Measurements from ENCODE around the gene PDZD4.

DNA sequence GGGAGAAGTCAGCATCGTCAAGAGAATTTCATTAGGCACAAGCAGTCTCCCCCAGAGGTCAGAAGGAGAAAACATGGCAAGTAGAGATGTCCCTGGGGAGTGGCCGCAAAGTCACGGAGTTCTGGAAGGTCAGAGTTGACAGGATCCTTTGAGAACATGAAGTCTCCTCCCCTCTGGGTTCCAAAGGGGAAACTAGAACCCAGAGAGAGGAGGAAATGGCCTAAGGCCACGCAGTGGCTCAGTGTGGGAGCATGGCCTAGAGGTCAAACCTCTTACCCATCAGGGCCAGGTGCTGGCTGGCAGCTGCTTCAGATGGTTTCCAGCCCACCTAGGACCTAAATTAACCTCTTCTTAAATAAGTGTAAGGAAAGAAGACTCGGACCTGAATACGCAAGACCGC, 37.1 kb downstream of the PDZD4 start:
- TF ChIP-seq, protein P1, sequence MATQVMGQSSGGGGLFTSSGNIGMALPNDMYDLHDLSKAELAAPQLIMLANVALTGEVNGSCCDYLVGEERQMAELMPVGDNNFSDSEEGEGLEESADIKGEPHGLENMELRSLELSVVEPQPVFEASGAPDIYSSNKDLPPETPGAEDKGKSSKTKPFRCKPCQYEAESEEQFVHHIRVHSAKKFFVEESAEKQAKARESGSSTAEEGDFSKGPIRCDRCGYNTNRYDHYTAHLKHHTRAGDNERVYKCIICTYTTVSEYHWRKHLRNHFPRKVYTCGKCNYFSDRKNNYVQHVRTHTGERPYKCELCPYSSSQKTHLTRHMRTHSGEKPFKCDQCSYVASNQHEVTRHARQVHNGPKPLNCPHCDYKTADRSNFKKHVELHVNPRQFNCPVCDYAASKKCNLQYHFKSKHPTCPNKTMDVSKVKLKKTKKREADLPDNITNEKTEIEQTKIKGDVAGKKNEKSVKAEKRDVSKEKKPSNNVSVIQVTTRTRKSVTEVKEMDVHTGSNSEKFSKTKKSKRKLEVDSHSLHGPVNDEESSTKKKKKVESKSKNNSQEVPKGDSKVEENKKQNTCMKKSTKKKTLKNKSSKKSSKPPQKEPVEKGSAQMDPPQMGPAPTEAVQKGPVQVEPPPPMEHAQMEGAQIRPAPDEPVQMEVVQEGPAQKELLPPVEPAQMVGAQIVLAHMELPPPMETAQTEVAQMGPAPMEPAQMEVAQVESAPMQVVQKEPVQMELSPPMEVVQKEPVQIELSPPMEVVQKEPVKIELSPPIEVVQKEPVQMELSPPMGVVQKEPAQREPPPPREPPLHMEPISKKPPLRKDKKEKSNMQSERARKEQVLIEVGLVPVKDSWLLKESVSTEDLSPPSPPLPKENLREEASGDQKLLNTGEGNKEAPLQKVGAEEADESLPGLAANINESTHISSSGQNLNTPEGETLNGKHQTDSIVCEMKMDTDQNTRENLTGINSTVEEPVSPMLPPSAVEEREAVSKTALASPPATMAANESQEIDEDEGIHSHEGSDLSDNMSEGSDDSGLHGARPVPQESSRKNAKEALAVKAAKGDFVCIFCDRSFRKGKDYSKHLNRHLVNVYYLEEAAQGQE (IDR thresholded peaks at IDR 0.05; ENCODE audit: low read depth), result no peak
- TF ChIP-seq ZBTB7A (IDR thresholded peaks at IDR 0.05; ENCODE audit: low read depth) (no peak), MAX (IDR thresholded peaks at IDR 0.05) (no peak), CEBPB (IDR thresholded peaks at IDR 0.05) (no peak), NFIC (IDR thresholded peaks at IDR 0.05) (no peak), TEAD4 (IDR thresholded peaks at IDR 0.05) (no peak)

Measured in Ishikawa (cell line).